OCI-M2 (cell line): ENCODE results near the gene PPP1R13B.
"Not testable (repeated sequence)": the region's sequence is repeated elsewhere in the genome, so short reads cannot be mapped to it uniquely, and the experiment has no call there.

ENCODE experiments used
- DNase-seq: peaks from one replicate; lab custom pipeline; 2025; ENCODE audit not compliant: unreplicated experiment; lab: John Stamatoyannopoulos, UW

The PPP1R13B gene

DNA sequence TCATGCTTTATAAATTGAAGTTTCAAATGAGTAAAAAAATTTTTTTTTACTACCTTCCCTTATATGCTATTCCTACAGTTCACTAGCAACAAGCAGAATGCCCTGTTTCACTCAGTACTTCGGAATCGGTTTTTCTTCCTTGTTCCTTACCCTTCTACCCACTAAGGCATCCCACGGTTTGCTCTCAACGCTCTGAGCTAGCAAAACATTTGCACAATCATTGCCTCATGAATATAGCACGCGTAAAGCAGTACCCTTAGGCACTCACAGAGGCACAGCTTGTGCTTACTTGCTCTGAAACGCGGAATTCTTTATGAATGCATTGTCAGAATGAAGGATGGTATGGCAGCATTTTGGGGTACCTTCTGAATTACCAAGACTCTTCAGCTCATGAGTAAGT, 45.0 kb downstream of the PPP1R13B start:
- no peak for DNase-seq

DNA sequence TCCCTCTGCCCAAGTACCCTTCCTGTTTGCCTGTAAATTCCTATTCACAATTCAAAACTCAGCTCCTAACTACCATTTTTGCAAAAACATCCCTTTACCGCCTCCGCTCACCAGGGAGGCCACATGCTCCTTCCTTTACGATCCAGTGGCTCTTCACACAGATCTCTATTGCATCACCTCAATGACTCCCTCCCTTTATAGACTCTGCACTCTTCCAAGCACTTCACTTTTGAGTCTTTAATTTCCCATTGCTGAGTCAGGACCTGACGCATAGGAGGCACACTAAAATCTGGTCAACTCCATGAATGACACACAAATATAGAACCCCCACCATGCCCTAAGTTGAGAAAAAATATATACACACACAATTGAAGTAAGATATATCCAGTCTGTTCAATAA, 45.9 kb downstream of the PPP1R13B start:
- DNase-seq: no peak

GRCh38 chr14:103793192-103793591, 54.2 kb downstream of the PPP1R13B start:
- not testable (repeated sequence) for DNase-seq

DNA sequence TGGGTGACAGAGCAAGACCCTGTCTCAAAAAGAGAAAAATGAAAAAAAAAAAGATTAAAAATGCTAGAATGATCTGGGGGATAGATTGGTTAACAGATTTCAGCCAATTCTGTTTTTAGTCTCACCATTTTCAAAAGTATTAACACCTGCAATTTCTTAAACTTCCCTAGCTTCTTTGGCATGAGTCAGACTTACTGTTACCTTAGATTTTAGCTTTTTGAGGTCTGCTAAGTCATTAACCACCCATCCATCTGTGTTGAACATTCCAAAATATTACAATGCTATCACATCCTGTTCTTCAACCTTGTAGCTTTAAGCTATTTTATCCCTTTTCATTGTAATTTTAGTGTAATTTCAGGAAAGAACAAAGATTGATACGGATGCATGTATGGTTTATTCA, 59.3 kb downstream of the PPP1R13B start:
- DNase-seq: no peak

DNA sequence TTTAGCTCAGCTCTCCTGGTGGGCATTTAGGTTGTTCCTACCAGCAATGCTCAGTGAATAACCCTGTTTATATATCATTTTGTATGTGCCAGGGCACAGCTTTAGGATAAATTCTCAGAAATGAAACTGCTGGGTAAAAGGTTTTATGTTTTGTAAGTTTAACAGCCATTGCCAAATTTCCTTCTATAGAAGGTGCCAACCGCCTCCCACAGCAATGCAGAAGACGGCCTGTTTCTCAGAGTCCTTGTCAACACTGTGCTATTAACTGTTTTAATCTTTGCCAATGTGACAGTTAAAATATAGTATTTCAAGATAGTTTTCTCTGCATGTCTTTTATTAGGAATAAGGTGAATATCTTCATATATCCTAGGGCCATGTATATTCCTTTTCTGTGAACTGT, 65.0 kb downstream of the PPP1R13B start:
- no peak for DNase-seq

DNA sequence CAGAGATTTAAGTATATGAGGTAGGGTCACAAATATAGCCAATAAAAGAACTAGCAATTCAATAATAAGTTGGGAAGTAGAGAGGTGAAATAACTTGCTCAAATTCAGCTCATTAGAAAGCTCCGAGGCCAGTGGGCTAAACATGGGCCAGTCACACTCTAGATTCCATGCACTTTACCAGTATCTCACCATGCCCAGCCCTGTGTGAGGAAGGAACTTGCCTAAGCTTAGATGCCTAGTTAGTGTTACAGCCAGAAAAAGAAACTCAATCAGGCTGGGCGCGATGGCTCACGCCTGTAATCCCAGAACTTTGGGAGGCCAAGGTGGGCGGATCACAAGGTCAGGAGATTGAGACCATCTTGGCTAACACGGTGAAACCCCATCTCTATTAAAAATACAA, 71.1 kb downstream of the PPP1R13B start:
- DNase-seq: not testable (repeated sequence)

GRCh38 chr14:103775506-103775905, 71.9 kb downstream of the PPP1R13B start:
- no peak for DNase-seq

- no peak for DNase-seq
Measured at GRCh38 chr14:103773521-103773920, 73.9 kb downstream of the PPP1R13B start.

DNA sequence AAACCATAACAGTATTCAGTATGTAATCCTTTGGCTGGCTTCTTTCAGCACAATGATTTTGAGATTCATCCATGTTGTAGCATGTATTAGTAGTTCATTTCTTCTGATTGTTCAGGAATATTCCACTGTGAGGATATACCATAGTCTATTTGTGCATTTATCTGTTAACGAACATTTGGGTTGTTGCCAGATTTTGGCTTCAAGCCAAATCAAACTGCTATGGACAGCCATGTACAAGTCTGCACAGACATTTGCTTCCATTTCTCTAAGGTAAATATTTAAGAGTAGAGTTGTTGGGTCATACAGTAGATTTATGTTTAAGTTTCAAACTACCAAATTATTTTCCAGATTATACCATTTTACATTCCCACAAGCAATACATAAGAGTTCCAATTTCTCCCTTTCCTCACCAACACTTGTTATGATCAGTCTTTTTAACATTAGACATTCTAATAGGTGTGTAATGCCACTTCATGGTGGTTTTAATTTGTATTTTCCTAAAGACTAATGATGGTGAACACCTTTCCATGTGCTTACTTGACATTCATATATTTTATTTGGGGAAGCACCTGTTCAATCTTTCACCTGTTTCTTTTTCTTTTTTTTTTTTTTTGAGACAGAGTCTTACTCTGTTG, 75.2 kb downstream of the PPP1R13B start:
- no peak for DNase-seq

DNA sequence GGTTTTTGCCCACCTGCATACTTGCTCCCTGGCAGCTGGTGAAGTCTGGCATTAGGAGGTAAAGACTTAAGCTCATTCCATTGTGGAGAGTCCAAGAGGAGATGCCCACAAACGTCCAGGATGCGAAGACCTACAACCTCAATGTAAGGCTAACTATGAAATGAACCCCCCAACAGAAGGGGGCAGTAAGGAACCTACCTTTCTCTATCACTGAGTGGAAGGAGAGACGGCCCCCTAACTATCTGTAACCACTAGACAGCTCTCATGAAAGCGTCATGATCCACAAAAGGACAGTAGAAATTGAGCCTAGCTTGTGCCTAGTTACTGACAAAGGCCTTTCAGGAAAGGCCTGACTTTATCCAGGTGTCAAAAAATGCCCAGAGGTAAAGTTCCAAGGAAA, 76.5 kb downstream of the PPP1R13B start:
- no peak for DNase-seq

DNA sequence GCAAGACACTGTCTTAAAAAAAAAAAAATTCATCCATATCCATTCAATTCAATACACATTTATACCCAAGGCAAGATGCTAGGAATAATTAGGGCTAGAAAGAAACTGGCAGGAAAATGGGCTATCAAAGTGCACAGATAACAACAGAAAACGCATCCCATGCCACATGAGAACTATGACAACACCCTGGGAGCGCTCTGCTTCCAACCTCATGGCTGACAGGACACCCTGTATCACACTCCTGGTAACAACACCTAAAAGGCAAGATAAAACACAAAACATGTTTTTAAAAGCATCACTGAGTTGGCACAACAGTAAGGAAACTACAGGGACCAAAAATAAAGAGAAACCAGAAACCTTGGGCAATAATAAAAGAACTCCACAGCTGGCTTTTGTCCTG, 76.9 kb downstream of the PPP1R13B start:
- DNase-seq: no peak

DNA sequence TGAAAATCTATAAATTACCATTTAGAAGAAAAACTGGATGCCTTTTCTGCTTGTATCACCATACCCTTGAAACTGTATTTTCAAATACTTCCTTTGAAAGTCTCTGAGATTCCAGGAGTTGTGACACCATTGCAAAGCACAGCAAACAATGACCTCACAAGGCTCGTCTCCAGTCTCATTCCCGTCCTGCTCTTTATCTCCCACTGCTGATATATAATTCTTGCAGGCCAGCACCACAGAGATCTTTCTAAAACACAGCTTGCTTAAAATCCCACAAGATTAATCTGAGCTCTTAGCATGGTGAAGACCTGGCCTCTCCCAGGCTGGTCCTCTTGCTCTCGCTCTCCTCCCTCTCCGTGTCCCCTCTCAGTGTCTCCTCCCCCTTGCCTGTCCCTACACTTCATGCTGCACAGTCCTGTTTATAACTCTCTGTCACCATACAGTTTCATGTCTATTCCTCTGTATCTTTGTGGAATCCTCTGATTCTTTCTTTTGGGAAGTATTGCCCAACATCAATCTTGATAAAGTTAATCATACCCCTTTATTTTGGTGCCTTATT, 80.0 kb downstream of the PPP1R13B start:
- no peak for DNase-seq

GRCh38 chr14:103765526-103765925, 81.8 kb downstream of the PPP1R13B start:
- no peak for DNase-seq

DNA sequence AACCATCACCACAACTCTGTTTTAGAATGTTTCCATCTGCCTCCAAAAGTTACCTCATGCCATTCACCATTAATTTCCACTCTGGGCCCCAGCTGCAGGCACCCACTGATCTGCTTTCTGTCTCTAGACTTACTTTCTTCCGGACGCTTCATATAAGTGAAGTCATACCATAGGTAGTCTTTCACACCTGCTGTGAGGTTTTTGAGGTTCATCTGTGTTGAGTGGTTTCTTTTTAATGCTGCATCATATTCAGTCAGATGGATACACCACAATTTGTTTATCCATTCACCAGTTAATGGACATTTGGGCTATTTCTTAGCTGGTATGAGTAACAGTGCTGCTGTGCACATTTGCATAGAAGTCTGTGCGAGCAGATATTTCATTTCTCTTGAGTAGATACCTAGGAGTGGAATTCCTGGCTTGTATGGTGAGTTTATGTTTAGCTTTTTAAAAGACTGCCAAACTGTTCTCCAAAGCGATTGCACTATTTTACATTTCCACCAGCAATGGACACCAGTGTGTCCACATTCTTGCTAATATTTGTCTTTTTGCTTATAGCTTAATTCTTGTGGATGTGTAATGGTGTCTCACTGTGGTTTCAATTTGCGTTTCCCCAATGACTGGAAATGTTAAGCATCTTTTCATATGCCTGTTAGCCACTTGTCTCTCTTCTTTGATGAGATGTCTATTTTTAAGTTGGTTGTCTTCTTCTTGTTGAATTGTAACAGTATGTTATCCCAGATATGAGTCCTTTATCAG, 83.5 kb downstream of the PPP1R13B start:
- no peak for DNase-seq

DNA sequence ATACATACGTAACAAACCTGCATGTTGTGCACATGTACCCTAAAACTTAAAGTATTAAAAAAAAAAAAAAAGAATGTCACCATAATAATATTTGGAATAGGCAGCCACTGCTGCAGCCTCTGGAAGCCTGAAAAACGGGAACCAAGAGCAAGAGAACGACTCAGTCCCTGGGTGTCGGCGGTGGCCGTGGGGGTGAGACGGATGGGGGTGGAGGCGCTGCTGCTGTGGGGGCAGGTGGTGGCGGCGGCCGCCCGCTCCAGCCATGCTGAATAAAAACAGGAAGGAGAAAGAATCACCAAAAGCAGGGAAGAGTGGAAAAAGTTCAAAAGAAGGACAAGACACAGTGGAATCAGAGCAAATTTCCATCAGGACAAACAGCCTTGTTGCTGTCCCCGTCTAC, 84.8 kb downstream of the PPP1R13B start:
- no peak for DNase-seq

DNA sequence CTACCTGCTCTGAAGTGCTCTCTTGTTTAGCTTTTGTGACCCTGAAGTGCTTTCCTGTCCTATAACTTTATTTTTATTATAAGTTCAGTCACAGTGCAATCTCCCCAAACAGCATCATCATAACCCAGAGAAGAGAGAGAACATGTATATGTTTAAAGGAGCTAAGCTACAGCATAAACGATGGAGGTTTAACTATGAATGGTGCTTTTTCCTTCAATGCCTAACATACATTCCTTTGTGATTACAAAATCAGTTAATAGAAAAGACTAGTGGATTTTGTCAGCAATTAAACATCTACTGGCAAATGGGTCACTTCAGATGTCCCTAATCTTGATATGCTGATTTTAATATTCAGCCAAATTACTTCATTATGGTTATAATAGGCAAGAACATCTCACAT, 85.3 kb downstream of the PPP1R13B start:
- DNase-seq: no peak

- no peak for DNase-seq
Measured at GRCh38 chr14:103758059-103758776, 89.2 kb downstream of the PPP1R13B start.

GRCh38 chr14:103755060-103755459, 92.3 kb downstream of the PPP1R13B start:
- DNase-seq: no peak

GRCh38 chr14:103753774-103754173, 93.6 kb downstream of the PPP1R13B start:
- DNase-seq: no peak

DNA sequence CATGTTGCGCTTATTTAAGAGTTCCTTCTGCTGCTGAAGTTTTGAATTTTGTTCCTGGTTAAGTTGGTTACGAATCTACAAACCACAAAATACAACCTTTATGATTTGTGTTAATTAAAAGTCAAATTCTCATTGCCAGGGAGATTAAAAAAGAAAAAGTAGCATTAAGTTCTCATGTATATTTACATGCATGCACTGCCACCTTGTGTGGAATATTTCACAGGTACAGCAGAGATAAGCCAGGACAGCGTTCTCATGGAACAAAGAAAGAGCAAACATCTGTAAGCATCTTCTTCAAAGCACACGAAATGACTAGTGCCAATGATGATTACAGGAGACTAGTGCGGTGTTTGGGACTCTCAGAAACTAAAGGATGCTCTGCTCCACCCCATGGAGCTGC, 97.5 kb downstream of the PPP1R13B start:
- DNase-seq: no peak

- no peak for DNase-seq
Measured at GRCh38 chr14:103749452-103749851, 97.9 kb downstream of the PPP1R13B start.

DNA sequence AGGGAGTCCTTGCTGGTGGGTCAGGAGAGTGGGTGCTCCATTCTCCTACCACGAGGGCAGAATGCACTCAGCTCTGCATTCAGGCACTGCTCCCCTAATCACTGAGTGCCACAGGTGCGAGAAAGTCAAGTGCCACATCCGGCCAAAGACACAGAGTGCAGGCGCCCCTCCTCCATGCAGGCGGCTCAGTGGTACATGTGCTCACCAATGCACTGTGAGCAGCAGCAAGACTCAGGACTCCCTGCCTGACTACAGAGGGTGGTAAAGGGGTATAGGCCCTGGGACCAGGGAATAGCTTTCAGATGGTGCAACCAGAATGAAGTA, 98.9 kb downstream of the PPP1R13B start:
- DNase-seq: no peak
